Lung microvascular endothelial cell (primary cell): ENCODE results near the gene SEMA6D. TPM values are rescaled to one million over a fixed set of nuclear protein-coding genes. Genes with fewer than 3 reads are reported as not detected.

ENCODE experiments used
- DNase-seq, 2 donors: peaks; one replicate each; pipeline versions ENCODE4 v3.0.0 to v3.0.0-alpha.2; 2010; ENCODE audit warnings: low read depth in 2 of 2
- total RNA-seq: library from RNA; depleted of rRNA; stranded (reverse); fragments of >200 nt; gene quantifications from 2 replicates; pipeline ENCODE4 v1.2.1, GENCODE V29; 2014

SEMA6D gene
- 0.44 and 1.2 TPM in 2 replicates for total RNA-seq

GRCh38 chr15:47717036-47717612, at the start of gene SEMA6D:
Gene SEMA6D (plus strand): TSS chr15:47717505. CDS start chr15:47759799, 42,294 bp downstream.
- DNase-seq = peak; percentile 18 to 55

- no peak for DNase-seq
Observed at GRCh38 chr15:47669221-47669620, 48.1 kb upstream of the SEMA6D start.

- no peak for DNase-seq
Observed at GRCh38 chr15:47670365-47670764, 46.9 kb upstream of the SEMA6D start.

- peak in 1 of 2 donors; percentile 66 for DNase-seq
Observed at GRCh38 chr15:47673232-47673761, 44.0 kb upstream of the SEMA6D start.

- no peak for DNase-seq
Observed at GRCh38 chr15:47674586-47675232, 42.6 kb upstream of the SEMA6D start.

GRCh38 chr15:47675735-47676134, 41.6 kb upstream of the SEMA6D start:
- no peak for DNase-seq

GRCh38 chr15:47678040-47678439, 39.3 kb upstream of the SEMA6D start:
- DNase-seq = no peak

GRCh38 chr15:47682661-47683060, 34.6 kb upstream of the SEMA6D start:
- no peak for DNase-seq

- DNase-seq = no peak
Observed at GRCh38 chr15:47685141-47685870, 32.0 kb upstream of the SEMA6D start.

GRCh38 chr15:47688573-47689086, 28.7 kb upstream of the SEMA6D start:
- peak in 1 of 2 donors; percentile 53 for DNase-seq

GRCh38 chr15:47689660-47690059, 27.6 kb upstream of the SEMA6D start:
- no peak for DNase-seq

- no peak for DNase-seq
Observed at GRCh38 chr15:47691882-47692281, 25.4 kb upstream of the SEMA6D start.

GRCh38 chr15:47696351-47696750, 21.0 kb upstream of the SEMA6D start:
- DNase-seq = no peak

GRCh38 chr15:47705281-47705997, 11.9 kb upstream of the SEMA6D start:
- DNase-seq = no peak

GRCh38 chr15:47707391-47707790, 9.9 kb upstream of the SEMA6D start:
- DNase-seq = no peak

GRCh38 chr15:47708161-47708980, 8.9 kb upstream of the SEMA6D start:
- DNase-seq = peak in 1 of 2 donors; percentile 48

- DNase-seq = peak; percentile 13 to 26
Observed at GRCh38 chr15:47711655-47712054, 5.7 kb upstream of the SEMA6D start.

- no peak for DNase-seq
Observed at GRCh38 chr15:47715402-47715801, 1.9 kb upstream of the SEMA6D start.

GRCh38 chr15:47715856-47716445, 1.4 kb upstream of the SEMA6D start:
- DNase-seq = peak; percentile 39 to 45

- DNase-seq = no peak
Observed at GRCh38 chr15:47716516-47716915, 789 bp upstream of the SEMA6D start.
